ENCODE data around the gene TMEM108.

Gene TMEM108

DNA sequence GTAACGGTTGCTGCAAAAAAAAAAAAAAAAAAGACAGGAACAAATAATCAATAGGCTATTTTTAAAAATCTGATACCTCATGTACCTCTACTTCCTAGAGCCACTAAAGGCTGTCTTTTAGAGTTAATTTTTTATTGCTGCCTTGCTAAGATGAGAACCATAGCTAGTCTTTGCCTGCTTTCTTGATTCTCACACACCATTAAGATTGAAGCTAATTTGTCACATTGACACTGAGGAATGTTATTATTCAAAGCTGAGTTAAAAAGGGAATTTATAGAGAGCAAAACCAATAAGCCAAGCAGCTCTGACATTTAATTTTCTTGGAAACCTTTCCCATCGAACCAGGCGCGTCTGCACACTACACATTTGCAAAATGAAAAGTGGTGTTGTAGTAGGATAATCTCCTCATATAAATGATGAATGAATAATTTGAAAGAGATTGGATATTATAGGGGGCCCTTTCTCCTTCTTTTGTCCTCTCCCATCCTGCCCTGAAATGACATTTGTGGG lies 149.7 kb downstream of the TMEM108 start:
- DNase-seq (ENCODE audit: extremely low read depth, low read depth), result no peak
- H3K4me3 ChIP-seq (replicated peaks; ENCODE audit: low read depth, low read length), result no peak overlapping the region
- TF ChIP-seq, protein P1, sequence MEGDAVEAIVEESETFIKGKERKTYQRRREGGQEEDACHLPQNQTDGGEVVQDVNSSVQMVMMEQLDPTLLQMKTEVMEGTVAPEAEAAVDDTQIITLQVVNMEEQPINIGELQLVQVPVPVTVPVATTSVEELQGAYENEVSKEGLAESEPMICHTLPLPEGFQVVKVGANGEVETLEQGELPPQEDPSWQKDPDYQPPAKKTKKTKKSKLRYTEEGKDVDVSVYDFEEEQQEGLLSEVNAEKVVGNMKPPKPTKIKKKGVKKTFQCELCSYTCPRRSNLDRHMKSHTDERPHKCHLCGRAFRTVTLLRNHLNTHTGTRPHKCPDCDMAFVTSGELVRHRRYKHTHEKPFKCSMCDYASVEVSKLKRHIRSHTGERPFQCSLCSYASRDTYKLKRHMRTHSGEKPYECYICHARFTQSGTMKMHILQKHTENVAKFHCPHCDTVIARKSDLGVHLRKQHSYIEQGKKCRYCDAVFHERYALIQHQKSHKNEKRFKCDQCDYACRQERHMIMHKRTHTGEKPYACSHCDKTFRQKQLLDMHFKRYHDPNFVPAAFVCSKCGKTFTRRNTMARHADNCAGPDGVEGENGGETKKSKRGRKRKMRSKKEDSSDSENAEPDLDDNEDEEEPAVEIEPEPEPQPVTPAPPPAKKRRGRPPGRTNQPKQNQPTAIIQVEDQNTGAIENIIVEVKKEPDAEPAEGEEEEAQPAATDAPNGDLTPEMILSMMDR (IDR thresholded peaks at IDR 0.05; ENCODE audit: low read depth, low read length, missing control alignments), result no peak

DNA sequence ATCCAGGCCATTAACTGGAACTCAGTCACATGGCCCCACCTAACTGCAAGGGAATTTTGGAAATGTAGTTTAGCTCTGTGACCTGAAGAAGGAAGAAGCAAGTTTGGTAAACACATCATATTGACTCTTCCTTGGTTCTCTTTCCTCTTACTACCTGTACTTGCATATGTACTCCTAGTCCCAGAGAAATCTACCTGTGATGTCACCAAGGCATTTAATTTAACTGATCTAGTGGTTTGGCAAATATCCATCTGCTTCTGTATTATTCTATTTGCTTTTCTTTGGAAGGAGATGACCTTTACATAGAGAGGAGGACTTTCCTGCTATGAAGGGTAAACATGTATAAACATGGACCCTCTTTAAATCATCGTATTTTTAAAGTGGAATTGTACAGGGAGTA lies 150.8 kb downstream of the TMEM108 start:
- TF ChIP-seq, protein P1 (IDR thresholded peaks at IDR 0.05; ENCODE audit: low read depth, low read length, missing control alignments), result no peak
- DNase-seq (ENCODE audit: extremely low read depth, low read depth), result no peak
- H3K4me3 ChIP-seq (replicated peaks; ENCODE audit: low read depth, low read length), result no peak overlapping the region

DNA sequence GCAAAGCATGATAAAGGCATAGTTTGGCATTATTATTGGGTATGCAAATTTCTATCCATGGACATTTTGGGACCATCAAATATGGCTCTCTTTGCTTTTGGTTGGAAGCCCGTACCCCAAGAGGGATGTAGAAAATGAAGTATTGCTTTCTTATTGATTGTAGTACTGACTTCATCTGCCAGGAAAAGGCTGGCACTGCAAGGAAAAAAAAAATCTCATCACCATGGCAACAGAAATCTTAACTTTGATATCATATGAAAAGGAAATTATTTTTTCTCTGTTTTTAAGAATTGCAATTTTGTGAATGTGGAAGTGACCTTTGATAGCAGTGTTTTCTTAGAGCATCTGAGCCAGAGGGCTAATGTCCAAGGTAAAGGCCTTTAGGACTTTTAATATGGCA lies 151.7 kb downstream of the TMEM108 start:
- TF ChIP-seq, protein P1 (IDR thresholded peaks at IDR 0.05; ENCODE audit: low read depth, low read length, missing control alignments), result no peak
- no peak overlapping the region for H3K4me3 ChIP-seq (replicated peaks; ENCODE audit: low read depth, low read length)
- no peak for DNase-seq (ENCODE audit: extremely low read depth, low read depth)

DNA sequence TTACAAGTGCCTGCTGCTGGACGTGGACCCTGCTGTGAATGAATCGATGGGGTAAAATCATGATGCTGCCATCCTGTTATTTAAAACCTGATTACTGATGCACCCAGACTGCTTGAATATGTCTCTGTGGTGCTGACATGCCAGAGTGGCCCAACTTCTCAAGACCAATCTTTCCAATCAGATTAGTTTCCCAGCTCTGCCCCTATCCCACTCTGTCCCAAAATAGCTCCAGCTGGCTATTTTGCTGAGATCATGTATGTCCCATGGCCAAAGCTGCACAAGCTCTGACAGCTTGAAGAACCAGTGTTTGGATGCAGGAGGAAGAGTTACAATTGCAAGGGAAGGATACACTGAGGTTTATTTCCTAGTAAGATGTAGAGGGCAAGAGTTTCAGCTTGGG lies 153.6 kb downstream of the TMEM108 start:
- H3K4me3 ChIP-seq (replicated peaks; ENCODE audit: low read depth, low read length), result no peak overlapping the region
- DNase-seq (ENCODE audit: extremely low read depth, low read depth), result no peak
- TF ChIP-seq, protein P1 (IDR thresholded peaks at IDR 0.05; ENCODE audit: low read depth, low read length, missing control alignments), result no peak

DNA sequence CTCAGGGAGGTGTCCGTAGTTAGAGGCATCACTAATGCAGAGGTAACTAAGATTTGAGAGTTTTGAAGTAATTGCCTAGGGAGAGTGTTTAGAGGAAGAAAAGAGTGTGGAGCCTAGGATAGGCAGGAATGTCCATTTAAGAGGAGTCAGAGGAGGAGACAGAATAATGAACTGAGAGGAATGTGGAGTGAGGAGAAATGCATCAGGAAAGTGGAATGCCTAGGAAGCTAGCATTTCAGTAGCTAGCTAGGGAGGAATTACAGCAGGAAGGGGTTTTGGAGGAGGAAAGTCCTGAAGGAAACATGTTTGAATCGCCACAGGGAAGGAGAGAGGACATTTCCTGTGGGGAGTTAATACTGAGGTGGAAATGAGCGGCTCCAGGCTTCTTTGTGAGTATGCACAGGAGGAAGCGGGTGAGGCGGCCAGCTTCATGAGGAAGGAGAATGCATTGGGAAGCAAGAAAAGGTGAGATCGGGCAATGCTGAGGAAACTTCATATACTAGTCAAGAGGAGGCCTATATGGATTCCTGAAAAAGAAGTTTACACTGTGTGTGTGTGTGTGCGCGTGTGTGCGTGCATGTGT lies 154.3 kb downstream of the TMEM108 start:
- DNase-seq (ENCODE audit: extremely low read depth, low read depth), result no peak
- TF ChIP-seq, protein P1 (IDR thresholded peaks at IDR 0.05; ENCODE audit: low read depth, low read length, missing control alignments), result no peak
- no peak overlapping the region for H3K4me3 ChIP-seq (replicated peaks; ENCODE audit: low read depth, low read length)

DNA sequence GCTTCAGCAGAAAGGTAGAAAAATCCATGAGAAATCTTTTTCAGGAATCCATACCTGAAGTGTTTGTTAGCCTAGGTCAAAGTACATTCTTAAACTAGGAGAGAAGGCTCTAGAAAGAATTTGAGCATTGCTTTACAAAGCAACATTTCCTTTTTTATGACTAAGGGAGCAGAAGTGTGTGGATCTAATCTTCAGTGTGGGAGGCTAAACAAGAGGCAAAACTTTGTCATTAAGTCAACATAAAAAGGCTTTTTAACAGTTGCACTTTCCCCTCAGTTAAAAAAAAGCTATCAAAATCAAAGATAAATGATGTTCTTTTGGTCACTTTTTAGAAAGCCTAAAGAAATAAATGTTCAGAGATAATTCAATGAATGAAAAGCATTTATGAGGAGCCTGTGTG lies 154.8 kb downstream of the TMEM108 start:
- TF ChIP-seq, protein P1 (IDR thresholded peaks at IDR 0.05; ENCODE audit: low read depth, low read length, missing control alignments), result no peak
- no peak overlapping the region for H3K4me3 ChIP-seq (replicated peaks; ENCODE audit: low read depth, low read length)

DNA sequence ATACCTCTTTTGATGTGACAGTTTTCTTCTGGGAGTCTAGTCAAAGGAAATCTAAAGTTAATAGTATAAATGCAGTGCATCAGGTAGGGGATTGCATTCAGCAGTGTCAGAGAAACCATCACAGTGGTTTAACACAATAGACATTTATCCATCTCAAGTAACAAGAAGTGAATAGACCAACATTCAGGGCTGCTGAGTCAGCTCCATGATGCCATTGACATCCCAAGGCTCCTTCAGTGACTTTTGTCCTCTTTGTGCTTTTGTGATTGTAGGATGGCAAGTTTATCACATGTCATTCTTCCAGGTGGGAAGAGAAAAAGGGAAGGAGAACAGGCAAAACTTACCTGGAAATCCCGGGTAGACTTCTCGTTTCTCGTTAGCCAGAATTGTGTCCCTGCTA lies 158.3 kb downstream of the TMEM108 start:
- TF ChIP-seq, protein P1 (IDR thresholded peaks at IDR 0.05; ENCODE audit: low read depth, low read length, missing control alignments), result no peak
- H3K4me3 ChIP-seq (replicated peaks; ENCODE audit: low read depth, low read length), result no peak overlapping the region
- no peak for DNase-seq (ENCODE audit: extremely low read depth, low read depth)

More for the DNA sequence above, 154.8 kb downstream of the TMEM108 start:
- DNase-seq (ENCODE audit: extremely low read depth, low read depth), result no peak
